NCI-H1694 treated with DMSO at 0.1 percent for 48 hours (cell line): ENCODE measurements around the gene SLC39A7.

Source experiments
- DNase-seq: peaks from one replicate; lab custom pipeline; 2025; lab: John Stamatoyannopoulos, UW

The SLC39A7 gene

DNA sequence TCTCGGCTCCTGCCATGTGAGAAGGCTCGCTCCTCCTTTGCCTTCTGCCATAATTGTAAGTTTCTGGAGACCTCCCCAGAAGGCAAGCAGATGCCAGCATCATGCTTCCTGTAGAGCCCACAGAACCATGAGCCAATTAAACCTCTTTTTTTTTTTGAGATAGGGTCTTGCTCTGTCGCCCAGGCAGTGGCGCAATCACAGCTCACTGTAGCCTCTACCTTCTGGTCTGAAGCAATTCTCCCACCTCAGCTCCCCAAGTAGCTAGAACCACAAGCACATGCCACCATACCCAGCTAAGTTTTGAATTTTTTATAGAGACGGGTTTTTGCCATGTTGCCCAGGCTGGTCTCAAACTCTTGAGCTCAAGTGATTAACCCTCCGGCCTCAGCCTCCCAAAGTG lies 36.2 kb downstream of the SLC39A7 start:
- no peak for DNase-seq

- no peak for DNase-seq
These were observed 37.1 kb downstream of the SLC39A7 start for GRCh38 chr6:33237741-33238140.

- DNase-seq = no peak
These were observed 41.3 kb downstream of the SLC39A7 start for GRCh38 chr6:33241968-33242367.

GRCh38 chr6:33243476-33243875 lies 42.8 kb downstream of the SLC39A7 start:
- no peak for DNase-seq

- peak; percentile 76 for DNase-seq
These were observed 47.4 kb downstream of the SLC39A7 start for GRCh38 chr6:33247977-33248642.

- no peak for DNase-seq
These were observed 47.9 kb downstream of the SLC39A7 start for GRCh38 chr6:33248643-33248931.

DNA sequence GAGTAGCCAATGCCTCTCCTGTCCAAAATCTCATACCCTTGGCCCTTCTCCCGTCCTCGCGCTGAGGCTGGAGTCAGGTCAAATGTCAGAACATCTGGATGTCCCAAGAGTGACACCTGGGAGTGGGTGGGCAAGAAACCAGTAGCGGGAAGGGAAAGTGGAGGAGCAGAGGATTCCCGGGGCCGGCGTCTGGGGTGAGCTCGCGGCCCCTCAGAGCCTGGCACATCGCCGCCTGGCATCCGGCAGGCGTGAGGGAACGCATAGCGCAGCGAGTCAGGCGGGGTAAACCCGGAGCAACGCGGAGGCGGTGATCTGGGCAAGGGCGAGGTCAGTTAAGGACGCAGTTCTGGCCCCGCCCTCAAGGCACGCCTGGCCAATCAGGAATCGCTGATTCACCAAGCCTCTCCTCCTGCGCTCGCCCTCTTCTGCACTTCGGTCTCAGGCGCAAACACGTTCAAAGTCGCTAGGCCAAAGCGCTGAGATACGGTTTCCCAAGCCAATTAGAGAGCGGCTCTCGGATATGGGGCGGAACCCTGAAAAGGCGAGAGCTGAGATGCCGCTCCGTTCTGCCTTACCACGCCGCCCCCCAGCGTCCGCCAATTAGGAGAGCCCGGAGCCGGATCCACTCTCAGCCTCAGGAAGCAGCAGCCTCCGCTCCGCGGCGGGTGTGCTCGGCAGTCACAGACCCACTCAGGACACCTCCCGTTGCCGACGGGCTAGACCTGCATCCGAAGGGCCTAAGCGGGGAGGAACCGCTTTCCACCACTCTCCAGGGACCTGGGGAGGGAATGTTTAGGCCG lies 48.5 kb downstream of the SLC39A7 start:
- DNase-seq = peak; percentile 98

DNA sequence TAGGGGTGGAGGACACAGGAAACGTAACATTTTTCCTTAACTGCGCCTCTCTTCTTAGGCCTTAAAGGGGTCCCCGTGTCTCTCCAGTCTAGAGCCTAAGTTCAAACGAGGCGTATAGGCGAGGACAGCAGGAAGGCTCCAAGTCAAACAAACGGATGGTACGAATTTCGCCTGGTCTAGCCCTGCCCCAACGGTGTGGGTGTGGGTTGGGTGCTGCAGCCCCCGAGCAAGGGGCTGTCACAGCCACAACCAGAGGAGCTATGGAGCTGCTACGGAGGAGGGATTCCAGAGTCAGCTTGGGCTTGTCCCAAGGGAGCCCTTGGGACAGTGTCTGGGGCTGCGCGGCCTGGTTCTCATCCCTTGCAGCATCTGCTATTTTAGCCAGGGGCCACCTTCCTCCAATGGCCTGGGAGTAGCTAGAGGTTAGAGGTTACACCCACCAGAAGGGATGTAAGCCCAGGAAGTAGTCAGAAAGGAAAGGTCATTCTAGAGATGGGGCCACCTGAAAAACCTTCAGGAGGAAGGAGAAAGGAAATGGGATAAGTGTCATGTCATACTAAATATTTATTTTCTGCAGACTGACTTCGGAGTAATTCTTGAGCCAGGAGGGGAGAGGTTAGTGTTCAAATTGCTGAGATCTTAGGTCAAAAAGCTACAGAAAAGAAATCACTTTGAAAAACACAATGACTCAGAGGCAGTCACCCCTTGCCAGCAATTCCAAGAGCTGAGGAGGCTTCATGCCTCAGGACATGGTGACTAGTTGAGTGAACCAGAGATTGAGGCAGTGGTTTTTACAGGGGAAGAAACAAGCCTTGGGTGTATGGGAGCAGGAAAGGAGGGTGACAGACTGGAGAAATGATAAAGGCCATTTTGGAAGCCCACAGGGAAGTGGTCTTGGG lies 49.3 kb downstream of the SLC39A7 start:
- peak; percentile 42 for DNase-seq

DNA sequence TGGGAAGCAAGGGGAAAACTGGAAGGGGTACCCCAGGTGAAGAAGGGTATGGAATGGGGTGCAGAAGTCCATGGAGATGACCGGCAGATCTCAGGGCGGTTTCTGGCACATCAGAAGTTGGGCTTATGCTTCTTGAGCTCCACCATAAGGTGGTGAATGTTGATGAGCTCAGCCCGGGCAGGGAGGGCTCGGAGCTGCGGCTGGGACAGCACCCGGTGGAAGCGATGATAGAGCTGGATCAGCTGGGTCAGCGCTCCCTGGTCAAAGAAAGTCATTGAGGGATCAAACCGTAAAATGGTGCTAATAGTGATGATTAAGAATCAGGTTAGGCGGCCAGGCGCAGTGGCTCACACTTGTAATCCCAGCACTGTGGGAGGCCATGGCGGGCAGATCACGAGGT lies 50.1 kb downstream of the SLC39A7 start:
- DNase-seq = no peak

- DNase-seq = no peak
These were observed 50.8 kb downstream of the SLC39A7 start for GRCh38 chr6:33251395-33252012.

- no peak for DNase-seq
These were observed 52.1 kb downstream of the SLC39A7 start for GRCh38 chr6:33252759-33253158.
